OCI-LY1 (cell line): ENCODE data around the gene RAB3IP.
"Not testable (repeated sequence)": the region's sequence is repeated elsewhere in the genome, so short reads cannot be mapped to it uniquely, and the experiment has no call there.

Source experiments
- H2AFZ ChIP-seq: fragments of 200-600 bp; sonication (generic), shearing (Covaris generic); 2 replicates; pipeline ENCODE4 v1.6.0; 2014; ENCODE audit warnings: antibody characterized with exemption, mild to moderate bottlenecking, low read length
- H3F3A ChIP-seq: fragments of 200-600 bp; sonication (generic), shearing (Covaris generic); 2 replicates; pipeline ENCODE4 v1.6.0; 2014; ENCODE audit warnings: mild to moderate bottlenecking, antibody characterized with exemption, low read length, moderate library complexity; ENCODE audit not compliant: insufficient read depth
- H3K27ac ChIP-seq: fragments of 200-600 bp; sonication (generic); 2 replicates; pipeline ENCODE4 v1.5.1; 2014; ENCODE audit warnings: low read length, mixed run types, mild to moderate bottlenecking, low read depth; ENCODE audit not compliant: poor library complexity, severe bottlenecking
- H3K27me3 ChIP-seq: fragments of 200-600 bp; sonication (generic); 2 replicates; pipeline ENCODE4 v1.6.0; 2014; ENCODE audit warnings: antibody characterized with exemption, mild to moderate bottlenecking, low read length, moderate library complexity; ENCODE audit not compliant: insufficient read depth
- H3K36me3 ChIP-seq: fragments of 200-600 bp; sonication (generic); 2 replicates; pipeline ENCODE4 v1.6.1; 2014; ENCODE audit warnings: mild to moderate bottlenecking, antibody characterized with exemption, low read length, moderate library complexity, mixed read lengths; ENCODE audit not compliant: insufficient read depth
- H3K4me1 ChIP-seq: fragments of 200-600 bp; sonication (generic); 2 replicates; pipeline ENCODE4 v1.5.1; 2014; ENCODE audit warnings: mild to moderate bottlenecking, low read length, moderate library complexity; ENCODE audit not compliant: insufficient read depth, severe bottlenecking
- H3K4me2 ChIP-seq: fragments of 200-600 bp; sonication (generic), shearing (Covaris generic); 2 replicates; pipeline ENCODE4 v1.6.1; 2014; ENCODE audit warnings: low read length
- H3K4me3 ChIP-seq: fragments of 200-600 bp; sonication (generic); 2 replicates; pipeline ENCODE4 v1.5.1; 2014; ENCODE audit warnings: low read length, low read depth, mild to moderate bottlenecking, mixed read lengths; ENCODE audit not compliant: poor library complexity, severe bottlenecking
- H3K79me2 ChIP-seq: fragments of 200-600 bp; shearing (Covaris generic); 2 replicates; pipeline ENCODE4 v1.6.1; 2016; ENCODE audit warnings: mixed run types, low read length, mixed read lengths; ENCODE audit not compliant: insufficient read depth
- H3K9ac ChIP-seq: fragments of 200-600 bp; sonication (generic), shearing (Covaris generic); 2 replicates; pipeline ENCODE4 v1.6.1; 2014; ENCODE audit warnings: mild to moderate bottlenecking, low read length, mixed read lengths
- H3K9me2 ChIP-seq: fragments of 200-600 bp; sonication (generic), shearing (Covaris generic); 2 replicates; pipeline ENCODE4 v1.6.1; 2014; ENCODE audit warnings: low read depth, mild to moderate bottlenecking, low read length, mixed read lengths
- H3K9me3 ChIP-seq: fragments of 200-600 bp; shearing (Covaris generic); 2 replicates; pipeline ENCODE4 v1.6.1; 2014; ENCODE audit warnings: low read length, mixed read lengths
- H4K20me1 ChIP-seq: fragments of 200-600 bp; sonication (generic), shearing (Covaris generic); 2 replicates; pipeline ENCODE4 v1.6.0; 2016; ENCODE audit warnings: mild to moderate bottlenecking, low read length; ENCODE audit not compliant: insufficient read depth
- EZH2 ChIP-seq: fragments of 200-600 bp; sonication (generic), shearing (Covaris generic); IDR thresholded peaks from 2 replicates; pipeline ENCODE4 v1.8.0; 2017; ENCODE audit warnings: borderline replicate concordance, mixed run types, mild to moderate bottlenecking, antibody characterized with exemption, low read length, moderate library complexity, mixed read lengths
- TF ChIP-seq, protein P1 (sequence below): fragments of 200-600 bp; sonication (generic), shearing (Covaris generic); IDR thresholded peaks from 2 replicates; pipeline ENCODE4 v1.5.1; 2017; ENCODE audit warnings: mild to moderate bottlenecking, antibody characterized with exemption, low read length, moderate library complexity, mixed read lengths

RAB3IP gene

DNA sequence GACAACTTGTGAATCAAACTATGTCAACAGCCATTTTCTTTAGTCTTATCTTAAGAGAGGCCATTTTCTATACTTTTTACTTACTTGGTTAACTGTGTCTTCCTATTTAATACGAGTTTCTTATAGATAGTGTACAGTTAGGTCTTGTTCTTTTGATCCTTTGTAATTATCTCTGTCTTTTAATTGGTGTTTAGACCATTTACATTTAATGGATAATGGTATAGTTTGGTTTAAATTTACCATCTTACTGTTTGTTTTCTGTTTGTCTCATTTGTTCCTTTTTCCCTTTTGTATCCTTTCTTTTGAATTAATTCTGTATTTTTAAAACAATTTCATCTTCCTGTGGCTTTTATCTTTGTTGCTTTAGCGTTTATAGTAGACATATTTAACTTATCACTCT lies 19.4 kb downstream of the RAB3IP start:
- Histone ChIP-seq H3K27me3 (no peaks in the 10 kb centered on the region), H3K4me2 (no peak overlapping the region), H3K27ac (no peak overlapping the region), H3K4me3 (no peak overlapping the region), H3F3A (no peaks in the 10 kb centered on the region), H4K20me1 (no peaks in the 10 kb centered on the region), H3K36me3 (peaks cover 52% of the 10 kb centered on the region), H3K9me2 (no peaks in the 10 kb centered on the region), H3K9me3 (peaks cover 7% of the 10 kb centered on the region), H2AFZ (no peak overlapping the region), H3K4me1 (no peaks in the 10 kb centered on the region), H3K79me2 (peaks cover 1% of the 10 kb centered on the region; the same call in 1 of the 2 replicates), H3K9ac (no peak overlapping the region)
- TF ChIP-seq EZH2, result no peak
- TF ChIP-seq, protein P1, sequence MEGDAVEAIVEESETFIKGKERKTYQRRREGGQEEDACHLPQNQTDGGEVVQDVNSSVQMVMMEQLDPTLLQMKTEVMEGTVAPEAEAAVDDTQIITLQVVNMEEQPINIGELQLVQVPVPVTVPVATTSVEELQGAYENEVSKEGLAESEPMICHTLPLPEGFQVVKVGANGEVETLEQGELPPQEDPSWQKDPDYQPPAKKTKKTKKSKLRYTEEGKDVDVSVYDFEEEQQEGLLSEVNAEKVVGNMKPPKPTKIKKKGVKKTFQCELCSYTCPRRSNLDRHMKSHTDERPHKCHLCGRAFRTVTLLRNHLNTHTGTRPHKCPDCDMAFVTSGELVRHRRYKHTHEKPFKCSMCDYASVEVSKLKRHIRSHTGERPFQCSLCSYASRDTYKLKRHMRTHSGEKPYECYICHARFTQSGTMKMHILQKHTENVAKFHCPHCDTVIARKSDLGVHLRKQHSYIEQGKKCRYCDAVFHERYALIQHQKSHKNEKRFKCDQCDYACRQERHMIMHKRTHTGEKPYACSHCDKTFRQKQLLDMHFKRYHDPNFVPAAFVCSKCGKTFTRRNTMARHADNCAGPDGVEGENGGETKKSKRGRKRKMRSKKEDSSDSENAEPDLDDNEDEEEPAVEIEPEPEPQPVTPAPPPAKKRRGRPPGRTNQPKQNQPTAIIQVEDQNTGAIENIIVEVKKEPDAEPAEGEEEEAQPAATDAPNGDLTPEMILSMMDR, result no peak

DNA sequence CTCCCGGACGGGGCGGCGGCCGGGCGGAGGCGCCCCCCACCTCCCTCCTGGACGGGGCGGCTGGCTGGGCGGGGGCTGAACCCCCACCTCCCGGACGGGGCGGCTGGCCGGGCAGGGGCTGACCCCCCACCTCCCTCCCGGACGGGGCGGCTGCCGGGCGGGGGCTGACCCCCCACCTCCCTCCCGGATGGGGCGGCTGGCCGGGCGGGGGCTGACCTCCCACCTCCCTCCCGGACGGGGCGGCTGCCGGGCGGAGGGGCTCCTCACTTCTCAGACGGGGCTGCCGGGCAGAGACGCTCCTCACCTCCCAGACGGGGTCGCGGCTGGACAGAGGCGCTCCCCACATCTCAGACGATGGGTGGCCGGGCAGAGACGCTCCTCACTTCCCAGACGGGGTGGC lies 20.9 kb downstream of the RAB3IP start:
- H3K4me3 ChIP-seq, H2AFZ ChIP-seq: not testable (repeated sequence)

DNA sequence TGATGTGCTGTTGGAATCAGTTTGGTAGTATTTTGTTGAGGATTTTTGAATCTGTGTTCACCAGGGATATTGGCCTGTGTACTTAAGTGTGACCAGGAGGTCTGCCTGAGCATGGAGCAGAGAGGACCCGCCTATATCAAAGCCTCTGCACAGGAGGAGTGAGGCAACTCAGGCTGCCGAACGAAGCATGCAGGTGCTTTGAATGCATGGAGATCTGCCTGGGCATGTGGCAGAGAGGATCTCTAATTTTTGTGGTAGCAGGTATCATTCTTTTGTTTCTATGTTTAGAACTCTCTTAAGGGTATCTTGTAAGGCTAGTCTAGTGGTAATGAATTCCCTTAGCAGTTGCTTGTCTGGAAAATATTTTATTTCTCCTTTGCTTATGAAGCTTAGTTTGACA lies 26.9 kb downstream of the RAB3IP start:
- Histone ChIP-seq H3K4me1 (no peaks in the 10 kb centered on the region), H3K79me2 (no peaks in the 10 kb centered on the region), H3K36me3 (peaks cover 80% of the 10 kb centered on the region), H3K9me3 (peaks cover 16% of the 10 kb centered on the region), H3K4me2 (no peak overlapping the region), H2AFZ (no peak overlapping the region), H3K4me3 (no peak overlapping the region), H3F3A (no peaks in the 10 kb centered on the region), H3K9ac (no peak overlapping the region), H4K20me1 (no peaks in the 10 kb centered on the region), H3K9me2 (no peaks in the 10 kb centered on the region), H3K27me3 (no peaks in the 10 kb centered on the region), H3K27ac (no peak overlapping the region)
- TF ChIP-seq, protein P1, result no peak
- TF ChIP-seq EZH2, result no peak

More for the DNA sequence above, 20.9 kb downstream of the RAB3IP start:
- not testable (repeated sequence) for H4K20me1 ChIP-seq, H3F3A ChIP-seq, H3K9me2 ChIP-seq, H3K27ac ChIP-seq, H3K9ac ChIP-seq, H3K27me3 ChIP-seq, H3K4me2 ChIP-seq, H3K4me1 ChIP-seq, H3K79me2 ChIP-seq
- Histone ChIP-seq H3K9me3 (peaks cover 10% of the 10 kb centered on the region), H3K36me3 (peaks cover 62% of the 10 kb centered on the region)

- Histone ChIP-seq H3K9me2 (no peaks in the 10 kb centered on the region), H3K4me2 (no peak overlapping the region), H3F3A (no peaks in the 10 kb centered on the region), H2AFZ (no peak overlapping the region), H3K4me3 (no peak overlapping the region), H3K27me3 (no peaks in the 10 kb centered on the region), H3K36me3 (peaks cover 73% of the 10 kb centered on the region), H3K27ac (no peak overlapping the region), H3K9me3 (peaks cover 16% of the 10 kb centered on the region), H4K20me1 (no peaks in the 10 kb centered on the region), H3K4me1 (no peaks in the 10 kb centered on the region), H3K9ac (no peak overlapping the region), H3K79me2 (no peaks in the 10 kb centered on the region)
- TF ChIP-seq EZH2, result no peak
- TF ChIP-seq, protein P1, result no peak
Observed at GRCh38 chr12:69766260-69766659, 27.6 kb downstream of the RAB3IP start.
